Mesenteric fat pad (tissue), 1 donor: Measurements from ENCODE around the gene SECISBP2. TPM values are rescaled to one million over a fixed set of nuclear protein-coding genes. Genes with fewer than 3 reads are reported as not detected.

Experiments
- DNase-seq: peaks from one replicate; pipeline ENCODE4 v3.0.0-alpha.2; 2020; ENCODE audit warnings: low spot score
- total RNA-seq: library from RNA; stranded (reverse); fragmentation: NEBNext Ultra II Directional; extraction: Animal tissue kit (Norgen Biotek cat#: 25700); gene quantifications from one replicate; pipeline ENCODE4 v1.2.1, GENCODE V29; 2021
- donor health status: DM: yes; HTN: yes; CAD: no.

SECISBP2 gene
- total RNA-seq, 1 donor from 2014 or later: 37.7 TPM

GRCh38 chr9:89346696-89347095, 28.4 kb downstream of the SECISBP2 start:
- DNase-seq: no peak

- DNase-seq: no peak
These were observed 29.4 kb downstream of the SECISBP2 start for GRCh38 chr9:89347651-89348050.

- no peak for DNase-seq
These were observed 31.3 kb downstream of the SECISBP2 start for GRCh38 chr9:89349607-89350006.

- peak; percentile 18 for DNase-seq
These were observed 32.8 kb downstream of the SECISBP2 start for GRCh38 chr9:89350988-89351557.

GRCh38 chr9:89351584-89352300, 33.4 kb downstream of the SECISBP2 start:
- DNase-seq: peak; percentile 14

GRCh38 chr9:89352451-89352850, 34.2 kb downstream of the SECISBP2 start:
- peak; percentile 16 for DNase-seq

GRCh38 chr9:89352874-89353649, 34.8 kb downstream of the SECISBP2 start:
- DNase-seq: peak; percentile 64

GRCh38 chr9:89353989-89354388, 35.7 kb downstream of the SECISBP2 start:
- no peak for DNase-seq

GRCh38 chr9:89354471-89354870, 36.2 kb downstream of the SECISBP2 start:
- peak; percentile 26 for DNase-seq

GRCh38 chr9:89356782-89357181, 38.5 kb downstream of the SECISBP2 start:
- peak; percentile 45 for DNase-seq

GRCh38 chr9:89357331-89358197, 39.3 kb downstream of the SECISBP2 start:
- DNase-seq: peak; percentile 41

- DNase-seq: peak; percentile 65
These were observed 40.1 kb downstream of the SECISBP2 start for GRCh38 chr9:89358376-89358916.

GRCh38 chr9:89358985-89359384, 40.7 kb downstream of the SECISBP2 start:
- DNase-seq: peak; percentile 53

- DNase-seq: peak; percentile 35
These were observed 41.5 kb downstream of the SECISBP2 start for GRCh38 chr9:89359751-89360261.

- peak; percentile 43 for DNase-seq
These were observed 42.2 kb downstream of the SECISBP2 start for GRCh38 chr9:89360465-89360864.

- peak; percentile 62 for DNase-seq
These were observed 42.7 kb downstream of the SECISBP2 start for GRCh38 chr9:89361031-89361430.

- peak; percentile 85 for DNase-seq
These were observed 43.7 kb downstream of the SECISBP2 start for GRCh38 chr9:89361816-89362646.

- DNase-seq: peak; percentile 74
These were observed 44.5 kb downstream of the SECISBP2 start for GRCh38 chr9:89362647-89363310.

- DNase-seq: peak; percentile 62
These were observed 45.0 kb downstream of the SECISBP2 start for GRCh38 chr9:89363311-89363670.
